HEK293 (cell line): ENCODE results near the gene NIPSNAP2.

ENCODE experiments used
- KLF9 ChIP-seq: fragments of 450-650 bp; formaldehyde crosslinking; IDR thresholded peaks from 2 replicates; pipeline ENCODE4 v1.5.1; 2016; ENCODE audit warnings: missing biosample characterization, missing genetic modification characterization, low read depth
- ZNF146 ChIP-seq: fragments of 450-650 bp; formaldehyde crosslinking; IDR thresholded peaks from 2 replicates; pipeline ENCODE4 v1.5.1; 2016; ENCODE audit warnings: missing biosample characterization, missing genetic modification characterization
- ZNF513 ChIP-seq: fragments of 450-650 bp; IDR thresholded peaks from 2 replicates; pipeline ENCODE4 v1.5.1; 2018; ENCODE audit warnings: missing biosample characterization, missing genetic modification characterization
- ZNF521 ChIP-seq: fragments of 450-650 bp; formaldehyde crosslinking; IDR thresholded peaks from 2 replicates; pipeline ENCODE4 v1.5.1; 2017; ENCODE audit warnings: missing biosample characterization, mild to moderate bottlenecking, missing genetic modification characterization
- ZNF830 ChIP-seq: fragments of 450-650 bp; IDR thresholded peaks from 2 replicates; pipeline ENCODE4 v1.5.0; 2018; ENCODE audit warnings: missing biosample characterization, missing genetic modification characterization, low read depth, mild to moderate bottlenecking, moderate library complexity

DNA sequence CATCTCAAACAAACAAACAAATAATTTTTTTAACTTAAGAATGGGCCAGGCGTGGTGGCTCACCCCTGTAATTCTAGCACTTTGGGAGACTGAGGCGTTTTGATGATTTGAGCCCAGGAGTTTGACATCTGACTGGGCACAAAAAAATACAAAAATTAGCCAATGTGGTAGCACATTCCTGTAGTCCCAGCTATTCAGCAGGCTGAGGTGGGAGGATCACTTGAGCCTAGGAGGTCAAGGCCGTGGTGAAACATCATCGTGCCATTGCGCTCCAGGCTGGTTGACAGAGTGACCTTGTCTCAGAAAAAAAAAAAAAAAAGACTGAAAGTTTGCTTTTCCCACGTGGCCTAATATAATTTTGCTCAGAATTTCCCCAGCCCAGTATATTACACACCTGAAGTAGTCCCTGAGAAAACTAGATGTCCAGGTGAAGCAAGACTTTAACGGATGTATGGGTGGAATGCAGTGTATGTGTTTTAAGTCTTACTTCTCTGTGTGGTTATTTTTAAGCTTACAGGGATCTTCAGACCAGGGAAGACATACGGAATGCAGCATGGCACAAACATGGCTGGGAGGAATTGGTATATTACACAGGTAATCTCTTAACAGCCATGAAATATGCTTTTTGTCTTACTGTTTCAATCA lies 32.6 kb downstream of the NIPSNAP2 start:
- TF ChIP-seq KLF9 (no peak), ZNF513 (no peak), ZNF830 (tag by site-specific recombination) (no peak), ZNF521 (tag by site-specific recombination) (no peak), ZNF146 (tag by site-specific recombination) (no peak)
